Measurements from ENCODE around the gene BTBD3.

- no peak for TF ChIP-seq CTCF (IDR thresholded peaks at IDR 0.05; ENCODE audit: low read depth, low read length)
- TF ChIP-seq POLR2A (IDR thresholded peaks at IDR 0.05; ENCODE audit: extremely low read depth, insufficient read length) = no peak
- no peak for TF ChIP-seq MYC (IDR thresholded peaks at IDR 0.05; ENCODE audit: low read depth, low read length)
- TF ChIP-seq MAX (IDR thresholded peaks at IDR 0.05; ENCODE audit: low read depth, low read length) = no peak
Observed at GRCh38 chr20:11901127-11901526, 16.6 kb upstream of the BTBD3 start.

Data from NB4 (cell line).